ENCODE data around the gene PLEKHM3. TPM values are rescaled to one million over a fixed set of nuclear protein-coding genes. Genes with fewer than 3 reads are reported as not detected.

The PLEKHM3 gene
- total RNA-seq, 2 donors from 2014 or later = 14.0 to 15.2 TPM

DNA sequence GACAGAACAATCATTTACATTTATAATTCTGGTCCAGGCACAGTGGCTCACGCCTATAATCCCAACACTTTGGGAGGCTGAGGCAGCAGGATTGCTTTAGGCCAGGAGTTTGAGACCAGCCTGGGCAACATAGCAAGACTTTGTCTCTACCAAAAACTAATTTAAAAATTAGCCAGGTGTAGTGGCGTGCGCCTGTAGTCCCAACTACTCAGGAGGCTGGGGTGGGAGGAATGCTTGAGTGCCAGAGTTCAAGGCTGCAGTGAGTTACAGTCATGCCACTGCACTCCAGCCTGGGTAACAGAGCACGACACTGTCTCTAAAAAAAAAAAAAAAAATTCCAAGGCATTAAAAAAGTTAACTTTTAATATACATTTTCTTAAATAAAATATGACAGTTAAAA lies 88.1 kb downstream of the PLEKHM3 start:
- Histone ChIP-seq H3K4me3 (no peak overlapping the region), H3K27ac (no peak overlapping the region), H3K9me3 (no peaks in the 10 kb centered on the region), H3K36me3 (replicated peaks in 1 of 2; ENCODE audit: insufficient read depth in 1 of 2, low read depth in 2 of 2) (no peaks in the 10 kb centered on the region), H3K27me3 (no peaks in the 10 kb centered on the region), H3K4me1 (no peaks in the 10 kb centered on the region)
- DNase-seq (no peak), ATAC-seq (no peak)
- WGBS, 2 donors = 87 to 91% methylated on average over 4 of the region's 4 CpGs
- intact Hi-C loops (cut with DNase I) = no loop called here
- TF ChIP-seq POLR2A (IDR thresholded peaks at IDR 0.05) = no peak
- TF ChIP-seq, protein P1, sequence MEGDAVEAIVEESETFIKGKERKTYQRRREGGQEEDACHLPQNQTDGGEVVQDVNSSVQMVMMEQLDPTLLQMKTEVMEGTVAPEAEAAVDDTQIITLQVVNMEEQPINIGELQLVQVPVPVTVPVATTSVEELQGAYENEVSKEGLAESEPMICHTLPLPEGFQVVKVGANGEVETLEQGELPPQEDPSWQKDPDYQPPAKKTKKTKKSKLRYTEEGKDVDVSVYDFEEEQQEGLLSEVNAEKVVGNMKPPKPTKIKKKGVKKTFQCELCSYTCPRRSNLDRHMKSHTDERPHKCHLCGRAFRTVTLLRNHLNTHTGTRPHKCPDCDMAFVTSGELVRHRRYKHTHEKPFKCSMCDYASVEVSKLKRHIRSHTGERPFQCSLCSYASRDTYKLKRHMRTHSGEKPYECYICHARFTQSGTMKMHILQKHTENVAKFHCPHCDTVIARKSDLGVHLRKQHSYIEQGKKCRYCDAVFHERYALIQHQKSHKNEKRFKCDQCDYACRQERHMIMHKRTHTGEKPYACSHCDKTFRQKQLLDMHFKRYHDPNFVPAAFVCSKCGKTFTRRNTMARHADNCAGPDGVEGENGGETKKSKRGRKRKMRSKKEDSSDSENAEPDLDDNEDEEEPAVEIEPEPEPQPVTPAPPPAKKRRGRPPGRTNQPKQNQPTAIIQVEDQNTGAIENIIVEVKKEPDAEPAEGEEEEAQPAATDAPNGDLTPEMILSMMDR (IDR thresholded peaks at IDR 0.05) = no peak

DNA sequence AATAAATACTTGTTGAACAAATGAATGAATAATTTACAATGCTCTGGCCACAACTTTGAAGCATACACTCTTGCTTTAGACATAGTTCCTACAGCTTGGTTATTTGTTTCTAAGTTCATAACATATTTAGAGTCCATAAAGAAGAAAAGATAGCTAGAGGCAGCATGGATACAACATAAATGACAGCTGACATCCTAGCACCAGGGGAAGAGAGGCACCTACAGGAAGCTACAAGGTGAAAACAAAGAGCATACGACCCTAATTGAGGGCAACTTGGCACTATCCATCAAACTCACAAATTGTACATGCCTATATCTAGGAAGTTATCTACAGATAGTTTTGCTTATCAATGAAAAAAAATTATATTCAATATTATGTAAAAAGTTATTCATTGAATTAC lies 88.9 kb downstream of the PLEKHM3 start:
- no peak for DNase-seq
- ATAC-seq = no peak
- intact Hi-C loops (cut with DNase I) = no loop called here
- no peaks in the 10 kb centered on the region for H3K36me3 ChIP-seq (replicated peaks in 1 of 2; ENCODE audit: insufficient read depth in 1 of 2, low read depth in 2 of 2)
- TF ChIP-seq, protein P1 (IDR thresholded peaks at IDR 0.05) = no peak
- TF ChIP-seq POLR2A (IDR thresholded peaks at IDR 0.05) = no peak
- no peaks in the 10 kb centered on the region for H3K9me3 ChIP-seq
- peaks cover 2% of the 10 kb centered on the region for H3K4me1 ChIP-seq
- H3K27me3 ChIP-seq = no peaks in the 10 kb centered on the region
- H3K27ac ChIP-seq = no peak overlapping the region
- WGBS, 2 donors = 71 to 76% methylated on average over 1 of the region's 1 CpG
- H3K4me3 ChIP-seq = no peak overlapping the region

DNA sequence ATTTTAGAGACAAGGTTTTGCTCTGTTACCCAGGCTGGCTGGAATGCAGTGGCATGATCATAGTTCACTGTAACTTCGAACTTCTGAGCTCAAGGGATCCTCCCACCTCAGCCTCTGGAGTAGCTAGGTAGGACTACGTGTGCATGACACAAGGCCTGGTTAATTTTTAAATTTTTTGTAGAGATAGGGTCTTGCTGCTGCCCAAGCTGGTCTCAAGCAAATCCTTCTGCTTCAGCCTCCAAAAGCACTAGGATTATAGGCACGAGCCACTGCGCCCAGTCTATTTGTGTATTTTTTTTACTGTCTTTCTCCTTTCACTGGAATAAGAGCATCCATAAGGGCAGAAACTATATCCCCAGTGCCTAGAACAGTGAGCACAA lies 89.3 kb downstream of the PLEKHM3 start:
- 64 to 67% methylated on average over 4 of the region's 4 CpGs for WGBS, 2 donors
- intact Hi-C loops (cut with DNase I) = no loop called here
- H3K4me3 ChIP-seq = no peak overlapping the region
- DNase-seq = no peak
- TF ChIP-seq, protein P1 (IDR thresholded peaks at IDR 0.05) = no peak
- no peak for TF ChIP-seq POLR2A (IDR thresholded peaks at IDR 0.05)
- H3K4me1 ChIP-seq = peaks cover 6% of the 10 kb centered on the region
- no peaks in the 10 kb centered on the region for H3K36me3 ChIP-seq (replicated peaks in 1 of 2; ENCODE audit: insufficient read depth in 1 of 2, low read depth in 2 of 2)
- ATAC-seq = no peak
- no peak overlapping the region for H3K27ac ChIP-seq
- H3K27me3 ChIP-seq = no peaks in the 10 kb centered on the region
- H3K9me3 ChIP-seq = no peaks in the 10 kb centered on the region

DNA sequence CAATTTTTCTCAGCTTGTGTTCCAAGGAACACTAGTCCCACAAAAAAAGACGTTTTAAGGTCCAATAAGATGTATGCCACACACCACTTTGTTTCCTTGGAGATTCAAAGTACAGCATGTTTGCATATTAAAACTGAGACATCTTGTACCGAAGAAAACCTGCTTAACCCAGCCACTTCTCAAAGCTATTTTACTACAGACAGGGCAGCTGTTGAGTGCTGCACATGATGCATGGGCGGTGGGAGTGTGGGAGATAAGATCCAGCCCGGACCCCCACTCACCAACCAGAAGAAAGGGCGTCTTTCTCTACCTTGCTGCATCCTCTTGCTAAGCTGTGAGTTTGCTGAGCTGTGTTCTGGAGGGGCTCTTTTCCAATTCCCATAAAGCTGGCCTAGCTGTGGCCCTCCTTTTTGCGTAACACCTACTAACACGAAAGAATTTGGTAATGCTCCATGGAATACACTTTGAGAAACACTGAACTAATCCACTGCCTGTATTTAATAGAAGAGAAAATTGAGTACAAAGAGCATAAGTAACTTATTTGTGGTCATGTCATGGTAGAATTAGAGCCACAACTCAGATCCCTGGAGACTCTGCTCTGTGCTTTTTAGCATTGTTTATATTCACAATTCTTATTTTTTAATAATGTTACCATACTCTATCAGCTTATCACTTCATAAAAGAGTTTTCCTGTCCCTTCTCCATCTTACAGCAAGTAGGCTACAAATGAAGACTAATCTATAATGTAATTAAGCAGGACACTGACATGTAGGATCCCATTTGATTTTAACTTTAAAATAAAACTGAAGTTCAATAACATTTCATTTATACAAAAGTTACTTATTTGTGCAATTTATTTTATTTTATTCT lies 90.0 kb downstream of the PLEKHM3 start:
- intact Hi-C loops (cut with DNase I) = no loop called here
- no peak for DNase-seq
- Histone ChIP-seq H3K27me3 (no peaks in the 10 kb centered on the region), H3K27ac (no peak overlapping the region), H3K36me3 (replicated peaks in 1 of 2; ENCODE audit: insufficient read depth in 1 of 2, low read depth in 2 of 2) (no peaks in the 10 kb centered on the region), H3K9me3 (no peaks in the 10 kb centered on the region), H3K4me3 (no peak overlapping the region), H3K4me1 (peaks cover 7% of the 10 kb centered on the region)
- no peak for ATAC-seq
- TF ChIP-seq, protein P1 (IDR thresholded peaks at IDR 0.05) = no peak
- TF ChIP-seq POLR2A (IDR thresholded peaks at IDR 0.05) = no peak
- WGBS, 2 donors = 82 to 85% methylated on average over 7 of the region's 7 CpGs

DNA sequence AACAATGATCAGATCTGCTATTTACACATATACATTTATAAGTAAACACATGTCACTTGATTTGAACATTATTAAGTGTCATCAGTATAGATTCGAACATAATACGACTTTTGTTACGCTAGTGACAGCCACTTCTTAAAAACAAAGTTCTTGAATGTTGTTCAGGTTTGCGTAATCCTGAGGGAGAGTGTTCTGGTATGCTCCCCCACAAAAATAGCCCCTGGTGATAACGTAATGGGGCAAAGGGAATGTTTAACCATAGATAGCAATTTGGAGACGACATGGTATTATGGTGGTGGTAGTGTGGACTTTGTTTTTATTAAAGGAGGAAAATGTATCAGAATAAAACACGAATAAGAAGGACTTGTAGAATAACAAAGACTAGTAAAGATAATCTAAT lies 90.6 kb downstream of the PLEKHM3 start:
- Histone ChIP-seq H3K4me3 (no peak overlapping the region), H3K36me3 (replicated peaks in 1 of 2; ENCODE audit: insufficient read depth in 1 of 2, low read depth in 2 of 2) (no peaks in the 10 kb centered on the region), H3K9me3 (no peaks in the 10 kb centered on the region), H3K27me3 (no peaks in the 10 kb centered on the region), H3K27ac (no peak overlapping the region), H3K4me1 (peaks cover 7% of the 10 kb centered on the region)
- ATAC-seq = no peak
- 73 to 80% methylated on average over 7 of the region's 7 CpGs for WGBS, 2 donors
- TF ChIP-seq POLR2A (IDR thresholded peaks at IDR 0.05) = no peak
- TF ChIP-seq, protein P1 (IDR thresholded peaks at IDR 0.05) = no peak
- DNase-seq = no peak
- intact Hi-C loops (cut with DNase I) = no loop called here
